ENCODE data around the gene LANCL1. TPM values are rescaled to one million over a fixed set of nuclear protein-coding genes. Genes with fewer than 3 reads are reported as not detected.

The LANCL1 gene
- total RNA-seq, 1 donor from 2014 or later = 29.5 TPM

GRCh38 chr2:210412660-210413059, 63.9 kb downstream of the LANCL1 start:
- DNase-seq (ENCODE audit: low read depth) = no peak
- TF ChIP-seq CTCF (IDR thresholded peaks at IDR 0.05; ENCODE audit: insufficient read depth, low read length, poor library complexity, severe bottlenecking) = no peak
- Histone ChIP-seq H3K36me3 (ENCODE audit: control insufficient read depth, insufficient read depth, low read length) (no peaks in the 10 kb centered on the region), H3K27me3 (ENCODE audit: control insufficient read depth, insufficient read depth, low read length) (no peaks in the 10 kb centered on the region), H3K4me3 (ENCODE audit: low read depth, low read length) (no peak overlapping the region)

- no peak for TF ChIP-seq CTCF (IDR thresholded peaks at IDR 0.05; ENCODE audit: insufficient read depth, low read length, poor library complexity, severe bottlenecking)
- Histone ChIP-seq H3K36me3 (ENCODE audit: control insufficient read depth, insufficient read depth, low read length) (no peaks in the 10 kb centered on the region), H3K27me3 (ENCODE audit: control insufficient read depth, insufficient read depth, low read length) (no peaks in the 10 kb centered on the region)
Observed at GRCh38 chr2:210410542-210410941, 66.0 kb downstream of the LANCL1 start.

GRCh38 chr2:210399440-210400041, 77.0 kb downstream of the LANCL1 start:
- peak; percentile 13 for TF ChIP-seq CTCF (IDR thresholded peaks at IDR 0.05; ENCODE audit: insufficient read depth, low read length, poor library complexity, severe bottlenecking)
- no peak for DNase-seq (ENCODE audit: low read depth)

More at GRCh38 chr2:210410542-210410941, 66.0 kb downstream of the LANCL1 start:
- H3K4me3 ChIP-seq (ENCODE audit: low read depth, low read length) = no peak overlapping the region
- DNase-seq (ENCODE audit: low read depth) = no peak

GRCh38 chr2:210392469-210392881, 84.1 kb downstream of the LANCL1 start:
- H3K4me3 ChIP-seq (ENCODE audit: low read depth, low read length) = no peak overlapping the region
- no peaks in the 10 kb centered on the region for H3K27me3 ChIP-seq (ENCODE audit: control insufficient read depth, insufficient read depth, low read length)
- DNase-seq (ENCODE audit: low read depth) = no peak
- no peak for TF ChIP-seq CTCF (IDR thresholded peaks at IDR 0.05; ENCODE audit: insufficient read depth, low read length, poor library complexity, severe bottlenecking)
- no peaks in the 10 kb centered on the region for H3K36me3 ChIP-seq (ENCODE audit: control insufficient read depth, insufficient read depth, low read length)

More at GRCh38 chr2:210399440-210400041, 77.0 kb downstream of the LANCL1 start:
- H3K27me3 ChIP-seq (ENCODE audit: control insufficient read depth, insufficient read depth, low read length) = no peaks in the 10 kb centered on the region
- no peaks in the 10 kb centered on the region for H3K36me3 ChIP-seq (ENCODE audit: control insufficient read depth, insufficient read depth, low read length)
- no peak overlapping the region for H3K4me3 ChIP-seq (ENCODE audit: low read depth, low read length)

GRCh38 chr2:210389856-210390255, 86.7 kb downstream of the LANCL1 start:
- no peak overlapping the region for H3K4me3 ChIP-seq (ENCODE audit: low read depth, low read length)
- H3K27me3 ChIP-seq (ENCODE audit: control insufficient read depth, insufficient read depth, low read length) = no peaks in the 10 kb centered on the region
- TF ChIP-seq CTCF (IDR thresholded peaks at IDR 0.05; ENCODE audit: insufficient read depth, low read length, poor library complexity, severe bottlenecking) = no peak
- H3K36me3 ChIP-seq (ENCODE audit: control insufficient read depth, insufficient read depth, low read length) = no peaks in the 10 kb centered on the region
- no peak for DNase-seq (ENCODE audit: low read depth)

GRCh38 chr2:210388148-210388547, 88.4 kb downstream of the LANCL1 start:
- Histone ChIP-seq H3K27me3 (ENCODE audit: control insufficient read depth, insufficient read depth, low read length) (no peaks in the 10 kb centered on the region), H3K4me3 (ENCODE audit: low read depth, low read length) (no peak overlapping the region), H3K36me3 (ENCODE audit: control insufficient read depth, insufficient read depth, low read length) (no peaks in the 10 kb centered on the region)
- TF ChIP-seq CTCF (IDR thresholded peaks at IDR 0.05; ENCODE audit: insufficient read depth, low read length, poor library complexity, severe bottlenecking) = no peak
- no peak for DNase-seq (ENCODE audit: low read depth)

All from kidney epithelial cell (primary cell).